ENCODE data around the gene ACTL10. TPM values are rescaled to one million over a fixed set of nuclear protein-coding genes. Genes with fewer than 3 reads are reported as not detected.

ACTL10 gene
- total RNA-seq, 1 donor from 2014 or later, result 1.1 TPM

GRCh38 chr20:33647603-33648395 is 18.9 kb upstream of the ACTL10 start:
- no peaks in the 10 kb centered on the region for H3K27me3 ChIP-seq (ENCODE audit: insufficient read depth, low read length)
- DNase-seq (ENCODE audit: low read depth) (peak; percentile 85), FAIRE-seq (no peak)
- H3K4me1 Mint-ChIP-seq (ENCODE audit: low read depth, unreplicated experiment), result peaks cover 3% of the 10 kb centered on the region
- peak overlapping the region; percentile 26 for H3K27ac Mint-ChIP-seq (ENCODE audit: unreplicated experiment)
- H3K4me2 ChIP-seq (ENCODE audit: low read length), result peak overlapping the region; percentile 55
- H3K4me1 ChIP-seq (ENCODE audit: insufficient read depth, low read length), result peaks cover 21% of the 10 kb centered on the region
- no peaks in the 10 kb centered on the region for H3K79me2 ChIP-seq (ENCODE audit: insufficient read depth, low read length)
- H3K36me3 ChIP-seq (ENCODE audit: insufficient read depth, low read length), result peaks cover 3% of the 10 kb centered on the region
- no peak overlapping the region for H2AFZ ChIP-seq (ENCODE audit: low read depth, low read length)
- no peak for TF ChIP-seq EZH2 (IDR thresholded peaks at IDR 0.05; ENCODE audit: insufficient read depth, low read length)
- TF ChIP-seq, protein P1, sequence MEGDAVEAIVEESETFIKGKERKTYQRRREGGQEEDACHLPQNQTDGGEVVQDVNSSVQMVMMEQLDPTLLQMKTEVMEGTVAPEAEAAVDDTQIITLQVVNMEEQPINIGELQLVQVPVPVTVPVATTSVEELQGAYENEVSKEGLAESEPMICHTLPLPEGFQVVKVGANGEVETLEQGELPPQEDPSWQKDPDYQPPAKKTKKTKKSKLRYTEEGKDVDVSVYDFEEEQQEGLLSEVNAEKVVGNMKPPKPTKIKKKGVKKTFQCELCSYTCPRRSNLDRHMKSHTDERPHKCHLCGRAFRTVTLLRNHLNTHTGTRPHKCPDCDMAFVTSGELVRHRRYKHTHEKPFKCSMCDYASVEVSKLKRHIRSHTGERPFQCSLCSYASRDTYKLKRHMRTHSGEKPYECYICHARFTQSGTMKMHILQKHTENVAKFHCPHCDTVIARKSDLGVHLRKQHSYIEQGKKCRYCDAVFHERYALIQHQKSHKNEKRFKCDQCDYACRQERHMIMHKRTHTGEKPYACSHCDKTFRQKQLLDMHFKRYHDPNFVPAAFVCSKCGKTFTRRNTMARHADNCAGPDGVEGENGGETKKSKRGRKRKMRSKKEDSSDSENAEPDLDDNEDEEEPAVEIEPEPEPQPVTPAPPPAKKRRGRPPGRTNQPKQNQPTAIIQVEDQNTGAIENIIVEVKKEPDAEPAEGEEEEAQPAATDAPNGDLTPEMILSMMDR (IDR thresholded peaks at IDR 0.05; ENCODE audit: insufficient read depth, low read depth, low read length), result no peak
- no peaks in the 10 kb centered on the region for H3K9me3 Mint-ChIP-seq (ENCODE audit: unreplicated experiment)
- H3K27ac ChIP-seq (ENCODE audit: low read depth, low read length), result no peak overlapping the region
- H3K4me3 Mint-ChIP-seq (ENCODE audit: unreplicated experiment), result no peak overlapping the region
- H3K27me3 Mint-ChIP-seq (ENCODE audit: low read depth, unreplicated experiment), result no peaks in the 10 kb centered on the region
- peaks cover 70% of the 10 kb centered on the region for H4K20me1 ChIP-seq (ENCODE audit: insufficient read depth, low read length)
- H3K4me3 ChIP-seq (ENCODE audit: insufficient read depth, low read depth, low read length), result no peak overlapping the region
- peaks cover 15% of the 10 kb centered on the region for H3K36me3 Mint-ChIP-seq (ENCODE audit: low read depth, unreplicated experiment)
- no peaks in the 10 kb centered on the region for H3K9me3 ChIP-seq (ENCODE audit: insufficient read depth, low read depth, low read length)
- H3K9ac ChIP-seq (ENCODE audit: low read length), result no peak overlapping the region

- FAIRE-seq (no peak), DNase-seq (ENCODE audit: low read depth) (no peak)
- no peak overlapping the region for H3K27ac Mint-ChIP-seq (ENCODE audit: unreplicated experiment)
- H3K4me1 ChIP-seq (ENCODE audit: insufficient read depth, low read length), result peaks cover 21% of the 10 kb centered on the region
- no peak overlapping the region for H3K9ac ChIP-seq (ENCODE audit: low read length)
- no peak overlapping the region for H3K4me3 ChIP-seq (ENCODE audit: insufficient read depth, low read depth, low read length)
- no peak for TF ChIP-seq EZH2 (IDR thresholded peaks at IDR 0.05; ENCODE audit: insufficient read depth, low read length)
- TF ChIP-seq, protein P1 (IDR thresholded peaks at IDR 0.05; ENCODE audit: insufficient read depth, low read depth, low read length), result no peak
- H3K79me2 ChIP-seq (ENCODE audit: insufficient read depth, low read length), result no peaks in the 10 kb centered on the region
- peaks cover 63% of the 10 kb centered on the region for H4K20me1 ChIP-seq (ENCODE audit: insufficient read depth, low read length)
- no peaks in the 10 kb centered on the region for H3K27me3 Mint-ChIP-seq (ENCODE audit: low read depth, unreplicated experiment)
- peaks cover 2% of the 10 kb centered on the region for H3K27me3 ChIP-seq (ENCODE audit: insufficient read depth, low read length)
- no peaks in the 10 kb centered on the region for H3K9me3 ChIP-seq (ENCODE audit: insufficient read depth, low read depth, low read length)
- H3K9me3 Mint-ChIP-seq (ENCODE audit: unreplicated experiment), result no peaks in the 10 kb centered on the region
- H3K36me3 Mint-ChIP-seq (ENCODE audit: low read depth, unreplicated experiment), result peaks cover 12% of the 10 kb centered on the region
- H3K4me2 ChIP-seq (ENCODE audit: low read length), result peak overlapping the region; percentile 55
- peaks cover 3% of the 10 kb centered on the region for H3K4me1 Mint-ChIP-seq (ENCODE audit: low read depth, unreplicated experiment)
- H3K36me3 ChIP-seq (ENCODE audit: insufficient read depth, low read length), result peaks cover 3% of the 10 kb centered on the region
- no peak overlapping the region for H3K4me3 Mint-ChIP-seq (ENCODE audit: unreplicated experiment)
- no peak overlapping the region for H3K27ac ChIP-seq (ENCODE audit: low read depth, low read length)
- no peak overlapping the region for H2AFZ ChIP-seq (ENCODE audit: low read depth, low read length)
Measured at GRCh38 chr20:33648396-33649004, 18.2 kb upstream of the ACTL10 start.

Data from astrocyte (in vitro differentiated cells and primary cell).